Tibial nerve (tissue), 4 donors: ENCODE results near the gene SLC39A9. TPM values are rescaled to one million over a fixed set of nuclear protein-coding genes. Genes with fewer than 3 reads are reported as not detected.

ENCODE experiments used
- DNase-seq, 2 donors: peaks; one replicate each; pipeline ENCODE4 v3.0.0-alpha.2; 2019; ENCODE audit warnings: low spot score in 2 of 2
- H3K27ac ChIP-seq, 4 donors: fragments of 200-600 bp; sonication (generic) in 3 of 4; one replicate each; pipeline ENCODE4 v1.5.1; 2017 to 2019; ENCODE audit warnings: mild to moderate bottlenecking in 1 of 4
- H3K27me3 ChIP-seq, 2 donors: fragments of 200-600 bp; sonication (generic) in 1 of 2; one replicate each; pipeline versions ENCODE4 v1.5.1 to v1.6.0; 2017 to 2019
- H3K36me3 ChIP-seq, 3 donors: fragments of 200-600 bp; sonication (generic); one replicate each; pipeline ENCODE4 v1.5.1; 2018 to 2019
- H3K4me1 ChIP-seq, 4 donors: fragments of 200-600 bp; sonication (generic) in 3 of 4; one replicate each; pipeline ENCODE4 v1.5.1; 2017 to 2019
- H3K4me3 ChIP-seq, 4 donors: fragments of 200-600 bp; sonication (generic) in 3 of 4; one replicate each; pipeline ENCODE4 v1.5.1; 2017 to 2019; ENCODE audit warnings: mild to moderate bottlenecking in 1 of 4, moderate library complexity in 1 of 4
- H3K9me3 ChIP-seq, 4 donors: fragments of 200-600 bp; sonication (generic) in 3 of 4; one replicate each; pipeline ENCODE4 v1.5.1; 2017 to 2019
- CTCF ChIP-seq, 5 experiments: fragments of 200-600 bp in 3 of 5; fragments of 450-650 bp in 2 of 5; sonication (generic) in 3 of 5; IDR thresholded peaks; one replicate each; pipeline ENCODE4 v1.5.1; 2016 to 2019; ENCODE audit warnings: antibody characterized with exemption in 5 of 5, mild to moderate bottlenecking in 3 of 5, moderate library complexity in 2 of 5
- EP300 ChIP-seq, 2 donors: sonication (generic); formaldehyde crosslinking; IDR thresholded peaks; one replicate each; pipeline ENCODE4 v1.6.1; 2017; ENCODE audit warnings: antibody characterized with exemption in 2 of 2, mild to moderate bottlenecking in 1 of 2
- POLR2A ChIP-seq, 2 donors: fragments of 450-650 bp; IDR thresholded peaks; one replicate each; pipeline ENCODE4 v1.6.1; 2017; ENCODE audit warnings: antibody characterized with exemption in 2 of 2, mild to moderate bottlenecking in 2 of 2, moderate library complexity in 2 of 2
- WGBS, 2 donors: methylation state at CpG; one replicate each; pipeline ENCODE4 v1.1.5; 2018; 5-methylcytosine and 5-hydroxymethylcytosine counted together
- total RNA-seq, 4 donors: library from RNA; depleted of rRNA; stranded (reverse); fragments of >200 nt; gene quantifications; one replicate each; pipeline ENCODE4 v1.1.0, GENCODE V29; 2016

The SLC39A9 gene
- total RNA-seq, 4 donors from 2014 or later = 52.2 to 68.4 (median 64.4) TPM

GRCh38 chr14:69505338-69506240 is 107.1 kb downstream of the SLC39A9 start:
- DNase-seq = no peak
- no peak for TF ChIP-seq EP300 (IDR thresholded peaks at IDR 0.05)
- no peak for TF ChIP-seq POLR2A (IDR thresholded peaks at IDR 0.05)
- TF ChIP-seq CTCF (IDR thresholded peaks at IDR 0.05) = no peak
- H3K9me3 ChIP-seq = peaks cover 0 to 4% (median 0%) of the 10 kb centered on the region in 4 donors
- no peak overlapping the region for H3K4me3 ChIP-seq
- no peaks in the 10 kb centered on the region for H3K27me3 ChIP-seq
- 74 to 75% methylated on average over 8 of the region's 8 CpGs for WGBS, 2 donors
- no peaks in the 10 kb centered on the region for H3K4me1 ChIP-seq
- no peaks in the 10 kb centered on the region for H3K36me3 ChIP-seq
- H3K27ac ChIP-seq = no peak overlapping the region

GRCh38 chr14:69506241-69506595 is 107.7 kb downstream of the SLC39A9 start:
- no peak for DNase-seq
- WGBS, 2 donors = 46 to 67% methylated on average over 1 of the region's 1 CpG
- Histone ChIP-seq H3K4me3 (no peak overlapping the region), H3K36me3 (no peaks in the 10 kb centered on the region), H3K27ac (no peak overlapping the region), H3K27me3 (no peaks in the 10 kb centered on the region), H3K4me1 (no peaks in the 10 kb centered on the region), H3K9me3 (peaks cover 0 to 4% (median 0%) of the 10 kb centered on the region in 4 donors)
- TF ChIP-seq POLR2A (IDR thresholded peaks at IDR 0.05) (no peak), EP300 (IDR thresholded peaks at IDR 0.05) (no peak), CTCF (IDR thresholded peaks at IDR 0.05) (no peak)

Other genes starting within 250 kb of the SLC39A9 start
- 10 to 100 TPM; 42.2 to 53.7 (median 51.1) TPM for gene DCAF5, start 245.6 kb upstream of the SLC39A9 start, total RNA-seq
- gene EXD2, start 207.2 kb upstream of the SLC39A9 start, total RNA-seq = 10 to 100 TPM; 17.4 to 24.7 (median 20.9) TPM
- 10 to 100 TPM in 2 of 4 donors, 1 to 10 TPM in 2; 8.3 to 11.7 (median 10.7) TPM for gene GALNT16, start 138.5 kb upstream of the SLC39A9 start, total RNA-seq
- 100 to 1,000 TPM in 1 of 4 donors, 10 to 100 TPM in 3; 59.4 to 113 (median 82.5) TPM for gene ERH, start 393 bp upstream of the SLC39A9 start, total RNA-seq
- not detected for gene PLEKHD1, start 86.0 kb downstream of the SLC39A9 start, total RNA-seq
- gene CCDC177, start 176.2 kb downstream of the SLC39A9 start, total RNA-seq = not detected
- 10 to 100 TPM; 54.4 to 66.3 (median 57.7) TPM for gene SUSD6, start 212.9 kb downstream of the SLC39A9 start, total RNA-seq